ENCODE data around the gene RHBDL1. TPM values are rescaled to one million over a fixed set of nuclear protein-coding genes. Genes with fewer than 3 reads are reported as not detected.

Gene RHBDL1
- total and polyA plus RNA-seq, 2 experiments from 2014 or later, result 8.4 to 10.1 TPM

GRCh38 chr16:625977-626765 lies 49.3 kb upstream of the RHBDL1 start (continued):
- TF ChIP-seq CTCF (conservative IDR thresholded peaks at IDR 0.05; ENCODE audit: low read depth in 2 of 2) (no peak), REST (IDR thresholded peaks at IDR 0.05; ENCODE audit: unreplicated experiment) (no peak), POLR2AphosphoS5 (IDR thresholded peaks at IDR 0.05; ENCODE audit: low read depth) (no peak), ETS1 (IDR thresholded peaks at IDR 0.05) (no peak), JUNB (IDR thresholded peaks at IDR 0.05; ENCODE audit: unreplicated experiment) (no peak)

- no peaks in the 10 kb centered on the region for H3K36me3 ChIP-seq (ENCODE audit: insufficient read depth)
- no peaks in the 10 kb centered on the region; the same call in 2 of the 3 replicates for H3K36me3 Mint-ChIP-seq (ENCODE audit: low read depth)
- H3K4me1 ChIP-seq (ENCODE audit: insufficient read depth), result peaks cover 24% of the 10 kb centered on the region
- no peak overlapping the region for H3K4me3 Mint-ChIP-seq
- H3K4me3 ChIP-seq, result no peak overlapping the region
- H3K4me1 Mint-ChIP-seq, result peaks cover 35% of the 10 kb centered on the region
- no peak for TF ChIP-seq CREB1 (CRISPR knock-in tag; IDR thresholded peaks at IDR 0.05; ENCODE audit: low read depth)
- TF ChIP-seq NANOG (IDR thresholded peaks at IDR 0.05; ENCODE audit: borderline replicate concordance), result no peak
- TF ChIP-seq STAT1 (IDR thresholded peaks at IDR 0.05; ENCODE audit: unreplicated experiment), result no peak
- no peak for TF ChIP-seq ZNF331 (CRISPR knock-in tag; IDR thresholded peaks at IDR 0.05; ENCODE audit: low read depth)
- TF ChIP-seq JUNB (IDR thresholded peaks at IDR 0.05; ENCODE audit: unreplicated experiment), result no peak
- TF ChIP-seq REST (IDR thresholded peaks at IDR 0.05; ENCODE audit: unreplicated experiment), result no peak
- no peak for TF ChIP-seq ETS1 (IDR thresholded peaks at IDR 0.05)
- TF ChIP-seq EZH2 (IDR thresholded peaks at IDR 0.05; ENCODE audit: low read depth, unreplicated experiment), result no peak
- TF ChIP-seq CTCF (conservative IDR thresholded peaks at IDR 0.05; ENCODE audit: low read depth in 2 of 2), result no peak
- no peak for TF ChIP-seq POLR2AphosphoS5 (IDR thresholded peaks at IDR 0.05; ENCODE audit: low read depth)
- H2AFZ ChIP-seq, result no peak overlapping the region
- H3K27ac ChIP-seq (ENCODE audit: low read depth), result no peak overlapping the region
- peaks cover 14% of the 10 kb centered on the region for H3K27me3 Mint-ChIP-seq (ENCODE audit: insufficient read depth, low read depth, poor library complexity)
- DNase-seq (ENCODE audit: low spot score) (no peak), ATAC-seq (no peak)
- peaks cover 16% of the 10 kb centered on the region for H3F3A ChIP-seq (replicated peaks; ENCODE audit: low read depth)
- H3K27me3 ChIP-seq (ENCODE audit: insufficient read depth), result no peaks in the 10 kb centered on the region
- no peak overlapping the region for H3K27ac Mint-ChIP-seq
- no peak overlapping the region for H3K4me2 ChIP-seq
- H3K9me2 ChIP-seq (ENCODE audit: insufficient read depth), result no peaks in the 10 kb centered on the region
- H3K79me2 ChIP-seq (replicated peaks; ENCODE audit: insufficient read depth), result no peaks in the 10 kb centered on the region; the same call in 1 of the 2 replicates
- peaks cover 10% of the 10 kb centered on the region; the same call in 1 of the 2 replicates for H4K20me1 ChIP-seq (replicated peaks; ENCODE audit: insufficient read depth)
- H3K9me3 Mint-ChIP-seq, result no peaks in the 10 kb centered on the region
These were observed 48.6 kb upstream of the RHBDL1 start for GRCh38 chr16:626787-627453.
